Subcutaneous adipose tissue (tissue), 4 donors: Measurements from ENCODE around the gene EIF4G3. TPM values are rescaled to one million over a fixed set of nuclear protein-coding genes. Genes with fewer than 3 reads are reported as not detected.

Experiments
- total RNA-seq, 4 donors: library from RNA; depleted of rRNA; stranded (reverse); fragments of >200 nt; gene quantifications; one replicate each; pipeline ENCODE4 v1.1.0, GENCODE V29; 2016
- TF ChIP-seq, protein P1 (sequence below): fragments of 450-650 bp; IDR thresholded peaks from one replicate; pipeline ENCODE4 v1.5.1; 2016; ENCODE audit warnings: low read depth, mild to moderate bottlenecking, control low read depth, antibody characterized with exemption, moderate library complexity

Gene EIF4G3
- total RNA-seq, 4 donors from 2014 or later = 41.0 to 60.2 (median 51.7) TPM

GRCh38 chr1:20983297-20983889 lies 193.3 kb downstream of the EIF4G3 start:
- TF ChIP-seq, protein P1, sequence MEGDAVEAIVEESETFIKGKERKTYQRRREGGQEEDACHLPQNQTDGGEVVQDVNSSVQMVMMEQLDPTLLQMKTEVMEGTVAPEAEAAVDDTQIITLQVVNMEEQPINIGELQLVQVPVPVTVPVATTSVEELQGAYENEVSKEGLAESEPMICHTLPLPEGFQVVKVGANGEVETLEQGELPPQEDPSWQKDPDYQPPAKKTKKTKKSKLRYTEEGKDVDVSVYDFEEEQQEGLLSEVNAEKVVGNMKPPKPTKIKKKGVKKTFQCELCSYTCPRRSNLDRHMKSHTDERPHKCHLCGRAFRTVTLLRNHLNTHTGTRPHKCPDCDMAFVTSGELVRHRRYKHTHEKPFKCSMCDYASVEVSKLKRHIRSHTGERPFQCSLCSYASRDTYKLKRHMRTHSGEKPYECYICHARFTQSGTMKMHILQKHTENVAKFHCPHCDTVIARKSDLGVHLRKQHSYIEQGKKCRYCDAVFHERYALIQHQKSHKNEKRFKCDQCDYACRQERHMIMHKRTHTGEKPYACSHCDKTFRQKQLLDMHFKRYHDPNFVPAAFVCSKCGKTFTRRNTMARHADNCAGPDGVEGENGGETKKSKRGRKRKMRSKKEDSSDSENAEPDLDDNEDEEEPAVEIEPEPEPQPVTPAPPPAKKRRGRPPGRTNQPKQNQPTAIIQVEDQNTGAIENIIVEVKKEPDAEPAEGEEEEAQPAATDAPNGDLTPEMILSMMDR = no peak

- TF ChIP-seq, protein P1 = no peak
Measured at GRCh38 chr1:20982316-20982715, 194.4 kb downstream of the EIF4G3 start.

DNA sequence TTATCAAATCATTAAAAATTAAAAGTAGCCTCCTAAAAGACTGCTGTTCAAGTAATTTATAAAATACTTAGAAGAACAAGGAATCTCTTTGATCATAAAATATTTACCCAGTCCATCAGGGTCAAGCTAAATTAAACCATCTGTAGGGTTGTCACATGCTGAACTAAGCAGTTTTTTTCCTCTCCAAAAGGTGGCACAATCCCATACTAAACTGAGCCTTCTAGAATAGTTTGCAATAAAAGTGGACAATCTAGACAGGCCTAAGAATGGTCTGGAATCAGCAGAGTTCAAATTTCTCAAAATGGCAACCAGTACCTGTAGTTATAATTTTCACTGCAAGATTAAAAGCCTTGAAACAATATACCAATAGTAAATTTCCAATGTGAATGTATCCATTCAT lies 194.8 kb downstream of the EIF4G3 start:
- TF ChIP-seq, protein P1 = no peak

DNA sequence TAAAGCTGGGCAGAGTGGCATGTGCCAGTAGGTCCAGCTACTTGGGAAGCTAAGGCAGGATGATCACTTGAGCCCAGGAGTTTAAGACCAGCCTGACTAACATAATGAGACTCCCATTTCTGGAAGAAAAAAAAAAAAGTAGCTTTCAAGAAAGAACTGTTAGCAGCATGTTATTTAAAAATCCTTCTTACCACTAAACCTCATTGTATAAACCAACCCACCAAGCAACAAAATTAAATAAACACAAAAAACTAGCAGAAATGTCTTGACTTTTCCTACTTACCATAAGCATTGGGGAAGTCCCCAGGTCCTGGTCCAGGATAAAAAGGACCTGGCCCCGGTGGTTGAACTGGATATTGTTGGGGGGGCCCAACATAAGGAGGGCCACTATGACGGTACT lies 196.6 kb downstream of the EIF4G3 start:
- TF ChIP-seq, protein P1 = no peak

DNA sequence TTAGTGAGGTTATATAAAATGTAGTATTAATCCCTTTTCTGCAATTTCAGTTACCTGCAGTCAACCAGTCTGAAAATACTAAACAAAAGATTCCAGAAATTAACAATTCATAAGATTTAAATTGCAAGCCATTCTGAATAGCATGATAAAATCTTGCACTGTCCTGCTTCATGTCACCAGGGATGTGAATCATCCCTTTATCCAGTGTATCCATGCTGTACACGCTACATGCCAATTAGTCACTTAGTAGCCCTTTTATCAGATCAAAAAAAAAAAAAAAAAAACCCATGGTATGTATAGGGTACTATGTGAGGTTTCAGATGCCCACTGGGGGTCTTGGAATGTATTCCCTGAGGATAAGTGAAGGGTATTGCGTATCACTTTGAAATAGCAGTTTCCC lies 198.3 kb downstream of the EIF4G3 start:
- TF ChIP-seq, protein P1 = no peak

GRCh38 chr1:20975668-20976067 lies 201.0 kb downstream of the EIF4G3 start:
- TF ChIP-seq, protein P1 = no peak

DNA sequence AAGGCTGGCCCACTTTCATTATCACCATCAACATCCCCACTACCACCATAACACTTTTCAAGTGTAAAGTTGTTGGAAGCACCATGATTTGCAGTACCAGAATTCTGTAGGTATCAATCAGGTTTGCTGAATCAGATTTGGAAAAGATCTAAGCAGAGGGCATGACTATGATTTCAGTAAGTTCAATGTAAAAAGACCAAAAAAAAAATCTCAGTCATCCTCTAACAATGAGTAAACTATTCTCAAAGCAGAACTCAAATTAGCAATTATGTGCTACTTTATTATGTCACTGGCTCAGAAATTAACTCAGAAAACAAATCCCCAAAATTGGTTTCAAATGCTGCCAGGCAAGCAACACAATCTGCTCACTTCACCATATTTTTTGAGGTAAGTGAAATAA lies 201.7 kb downstream of the EIF4G3 start:
- TF ChIP-seq, protein P1 = no peak
